Measurements from ENCODE around the gene PTGES. TPM values are rescaled to one million over a fixed set of nuclear protein-coding genes. Genes with fewer than 3 reads are reported as not detected.

Gene PTGES
- total RNA-seq, 1 donor from 2014 or later = 2.9 TPM

DNA sequence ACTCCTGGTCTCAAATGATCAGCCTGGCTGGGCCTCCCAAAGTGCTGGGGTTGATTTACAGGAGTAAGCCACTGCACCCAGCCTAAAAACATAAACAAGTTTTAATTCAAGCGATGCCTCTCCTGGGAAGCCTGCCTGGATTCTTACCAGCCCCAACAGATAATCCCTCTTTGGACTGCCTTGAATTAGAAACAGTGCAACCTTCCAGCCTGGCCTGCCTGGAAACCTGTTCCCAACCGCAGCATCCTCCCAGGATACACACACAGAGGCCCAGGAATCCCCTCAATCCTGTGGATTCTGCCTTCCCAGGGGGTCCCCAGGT, 19.2 kb downstream of the PTGES start:
- Mint-ChIP-seq H3K9me3 (no peaks in the 10 kb centered on the region), H3K36me3 (no peaks in the 10 kb centered on the region), H3K4me1 (peaks cover 3% of the 10 kb centered on the region), H3K27me3 (ENCODE audit: insufficient read depth, low read depth) (peaks cover 17% of the 10 kb centered on the region), H3K4me3 (no peak overlapping the region), H3K27ac (no peak overlapping the region)
- H3K4me1 ChIP-seq = no peaks in the 10 kb centered on the region
- H3K79me2 ChIP-seq (ENCODE audit: low read depth) = no peaks in the 10 kb centered on the region
- no peaks in the 10 kb centered on the region for H3F3A ChIP-seq (ENCODE audit: low read depth)
- no peak overlapping the region for H3K4me2 ChIP-seq
- H3K27me3 ChIP-seq = peaks cover 5% of the 10 kb centered on the region
- no peak overlapping the region for H3K4me3 ChIP-seq
- no peak overlapping the region for H3K9ac ChIP-seq
- no peaks in the 10 kb centered on the region for H4K20me1 ChIP-seq (ENCODE audit: low read depth)
- DNase-seq (ENCODE audit: low spot score) = no peak
- H2AFZ ChIP-seq (replicated peaks) = no peak overlapping the region
- H3K36me3 ChIP-seq = no peaks in the 10 kb centered on the region
- no peak overlapping the region for H3K27ac ChIP-seq
- TF ChIP-seq CTCF (IDR thresholded peaks at IDR 0.05) = no peak
- TF ChIP-seq EZH2 (IDR thresholded peaks at IDR 0.05) = no peak
- TF ChIP-seq EZH2phosphoT487 (IDR thresholded peaks at IDR 0.05) = no peak
- H3K9me3 ChIP-seq (ENCODE audit: low read depth) = no peaks in the 10 kb centered on the region

DNA sequence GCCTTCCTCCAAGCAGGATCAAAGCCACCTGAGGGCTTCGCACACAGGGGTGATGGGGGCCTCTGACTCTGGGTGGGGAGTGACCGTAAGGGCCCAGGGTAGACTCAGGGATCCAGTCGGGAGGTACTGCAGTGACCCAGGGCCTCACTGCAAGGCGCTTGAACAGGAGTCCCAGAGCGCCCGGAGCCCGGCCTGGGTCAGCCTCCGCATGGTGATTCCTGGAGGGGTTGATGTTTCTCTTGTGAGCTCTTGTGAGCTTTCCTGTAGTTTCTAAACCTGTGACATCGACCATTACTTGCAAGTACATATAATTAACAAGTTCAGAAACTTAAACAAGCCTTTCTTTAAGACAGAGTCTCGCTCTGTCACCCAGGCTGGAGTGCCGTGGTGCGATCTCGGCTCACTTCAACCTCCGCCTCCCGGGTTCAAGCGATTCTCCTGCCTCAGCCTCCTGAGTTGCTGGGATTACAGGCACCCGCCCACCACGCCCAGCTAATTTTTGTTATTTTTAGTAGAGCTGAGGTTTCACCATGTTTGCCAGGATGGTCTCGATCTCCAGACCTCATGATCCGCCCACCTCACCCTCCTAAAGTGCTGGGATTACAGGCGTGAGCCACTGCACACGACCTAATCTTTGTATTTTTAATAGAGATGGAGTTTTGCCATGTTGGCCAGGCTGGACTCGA, 19.8 kb downstream of the PTGES start:
- no peaks in the 10 kb centered on the region for H3F3A ChIP-seq (ENCODE audit: low read depth)
- H3K4me3 Mint-ChIP-seq = no peak overlapping the region
- TF ChIP-seq CTCF (IDR thresholded peaks at IDR 0.05) (no peak), EZH2phosphoT487 (IDR thresholded peaks at IDR 0.05) (no peak), EZH2 (IDR thresholded peaks at IDR 0.05) (no peak)
- no peaks in the 10 kb centered on the region for H3K79me2 ChIP-seq (ENCODE audit: low read depth)
- H3K27me3 Mint-ChIP-seq (ENCODE audit: insufficient read depth, low read depth) = peaks cover 18% of the 10 kb centered on the region
- no peak overlapping the region for H3K27ac ChIP-seq
- no peaks in the 10 kb centered on the region for H4K20me1 ChIP-seq (ENCODE audit: low read depth)
- no peak for DNase-seq (ENCODE audit: low spot score)
- no peaks in the 10 kb centered on the region for H3K9me3 Mint-ChIP-seq
- no peaks in the 10 kb centered on the region for H3K4me1 ChIP-seq
- H3K27me3 ChIP-seq = peaks cover 5% of the 10 kb centered on the region
- no peak overlapping the region for H2AFZ ChIP-seq (replicated peaks)
- no peak overlapping the region for H3K4me3 ChIP-seq
- no peak overlapping the region for H3K27ac Mint-ChIP-seq
- H3K4me1 Mint-ChIP-seq = peaks cover under 1% of the 10 kb centered on the region
- no peaks in the 10 kb centered on the region for H3K9me3 ChIP-seq (ENCODE audit: low read depth)
- no peaks in the 10 kb centered on the region for H3K36me3 Mint-ChIP-seq
- no peaks in the 10 kb centered on the region for H3K36me3 ChIP-seq
- no peak overlapping the region for H3K4me2 ChIP-seq
- H3K9ac ChIP-seq = no peak overlapping the region

DNA sequence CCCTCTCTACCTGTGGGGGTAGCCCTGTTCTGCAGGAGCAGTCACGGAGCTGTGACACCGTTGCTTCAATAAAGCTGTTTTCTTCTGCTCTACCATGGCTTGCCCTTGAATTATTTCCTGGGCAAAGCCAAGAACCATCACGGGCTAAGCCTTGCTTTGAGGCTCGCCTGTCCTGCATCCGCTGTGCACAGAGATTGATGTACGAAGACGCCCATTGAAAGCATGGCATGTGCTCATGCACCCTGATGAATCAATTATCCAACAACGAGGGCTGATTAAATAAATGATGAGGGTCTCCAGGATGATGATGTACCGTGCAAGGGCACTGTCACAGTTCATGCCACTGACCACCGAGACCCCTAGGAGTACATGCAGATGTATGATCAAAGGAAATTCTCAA, 20.7 kb downstream of the PTGES start:
- Histone ChIP-seq H3K9me3 (ENCODE audit: low read depth) (no peaks in the 10 kb centered on the region), H3F3A (ENCODE audit: low read depth) (no peaks in the 10 kb centered on the region), H3K9ac (no peak overlapping the region), H3K36me3 (no peaks in the 10 kb centered on the region), H3K4me2 (no peak overlapping the region), H2AFZ (replicated peaks) (no peak overlapping the region), H3K4me3 (no peak overlapping the region), H3K4me1 (peaks cover 3% of the 10 kb centered on the region), H3K79me2 (ENCODE audit: low read depth) (no peaks in the 10 kb centered on the region), H4K20me1 (ENCODE audit: low read depth) (no peaks in the 10 kb centered on the region), H3K27ac (no peak overlapping the region), H3K27me3 (peaks cover 2% of the 10 kb centered on the region)
- H3K4me3 Mint-ChIP-seq = no peak overlapping the region
- H3K4me1 Mint-ChIP-seq = peaks cover 2% of the 10 kb centered on the region
- no peaks in the 10 kb centered on the region for H3K9me3 Mint-ChIP-seq
- no peak overlapping the region for H3K27ac Mint-ChIP-seq
- no peak for TF ChIP-seq EZH2phosphoT487 (IDR thresholded peaks at IDR 0.05)
- no peak for TF ChIP-seq EZH2 (IDR thresholded peaks at IDR 0.05)
- peaks cover 16% of the 10 kb centered on the region for H3K27me3 Mint-ChIP-seq (ENCODE audit: insufficient read depth, low read depth)
- no peak for DNase-seq (ENCODE audit: low spot score)
- no peaks in the 10 kb centered on the region for H3K36me3 Mint-ChIP-seq

GRCh38 chr9:129731477-129732085, 21.3 kb downstream of the PTGES start:
- no peak for DNase-seq (ENCODE audit: low spot score)

More at GRCh38 chr9:129731477-129732085, 21.3 kb downstream of the PTGES start:
- no peaks in the 10 kb centered on the region for H3K9me3 Mint-ChIP-seq
- no peaks in the 10 kb centered on the region for H4K20me1 ChIP-seq (ENCODE audit: low read depth)
- TF ChIP-seq EZH2phosphoT487 (IDR thresholded peaks at IDR 0.05) (no peak), EZH2 (IDR thresholded peaks at IDR 0.05) (no peak), CTCF (IDR thresholded peaks at IDR 0.05) (no peak)
- H3K27ac ChIP-seq = no peak overlapping the region
- no peaks in the 10 kb centered on the region for H3K36me3 ChIP-seq
- H2AFZ ChIP-seq (replicated peaks) = no peak overlapping the region
- peaks cover 5% of the 10 kb centered on the region for H3K4me1 Mint-ChIP-seq
- H3K4me3 ChIP-seq = no peak overlapping the region
- H3K4me1 ChIP-seq = peaks cover 6% of the 10 kb centered on the region
- no peaks in the 10 kb centered on the region for H3K36me3 Mint-ChIP-seq
- peaks cover 3% of the 10 kb centered on the region for H3F3A ChIP-seq (ENCODE audit: low read depth)
- no peaks in the 10 kb centered on the region for H3K79me2 ChIP-seq (ENCODE audit: low read depth)
- no peak overlapping the region for H3K4me2 ChIP-seq
- no peak overlapping the region for H3K9ac ChIP-seq
- peaks cover 13% of the 10 kb centered on the region for H3K27me3 Mint-ChIP-seq (ENCODE audit: insufficient read depth, low read depth)
- H3K27me3 ChIP-seq = no peaks in the 10 kb centered on the region
- no peak overlapping the region for H3K27ac Mint-ChIP-seq
- no peaks in the 10 kb centered on the region for H3K9me3 ChIP-seq (ENCODE audit: low read depth)
- no peak overlapping the region for H3K4me3 Mint-ChIP-seq
